ENCODE results near the gene JDP2.
A peak's percentile ranks its signal among the peaks of the same experiment; 100 is the strongest.

JDP2 gene

GRCh38 chr14:75476274-75476995 lies 48.6 kb downstream of the JDP2 start:
- TF ChIP-seq CTCF (IDR thresholded peaks at IDR 0.05; ENCODE audit: insufficient read depth, low read length, poor library complexity, severe bottlenecking) (no peak), EZH2phosphoT487 (conservative IDR thresholded peaks at IDR 0.05; ENCODE audit: low read length) (no peak)
- H3K4me3 ChIP-seq (ENCODE audit: insufficient read depth, low read length, poor library complexity, severe bottlenecking), result no peak overlapping the region
- H3K9me2 ChIP-seq (replicated peaks; ENCODE audit: insufficient read depth, low read length), result no peaks in the 10 kb centered on the region
- no peak overlapping the region for H2AFZ ChIP-seq (ENCODE audit: low read depth, low read length, severe bottlenecking)
- H3K79me2 ChIP-seq (ENCODE audit: insufficient read depth, low read length), result no peaks in the 10 kb centered on the region
- peaks cover 26% of the 10 kb centered on the region for H3F3A ChIP-seq (ENCODE audit: insufficient read depth)
- H3K4me2 ChIP-seq (ENCODE audit: low read depth, low read length, poor library complexity, severe bottlenecking), result peak overlapping the region; percentile 25
- no peaks in the 10 kb centered on the region for H4K20me1 ChIP-seq (ENCODE audit: low read depth, low read length)
- H3K27me3 ChIP-seq (ENCODE audit: low read length), result no peaks in the 10 kb centered on the region
- H3K27ac ChIP-seq (ENCODE audit: low read depth, low read length), result peak overlapping the region; percentile 62
- no peaks in the 10 kb centered on the region for H3K9me3 ChIP-seq (ENCODE audit: insufficient read depth, low read length)
- peaks cover 3% of the 10 kb centered on the region for H3K36me3 ChIP-seq (ENCODE audit: low read length)
- peak overlapping the region; percentile 6; the same call in 1 of the 2 replicates for H3K9ac ChIP-seq (ENCODE audit: low read length)

- Histone ChIP-seq H3K9ac (ENCODE audit: low read length) (no peak overlapping the region), H3K27me3 (ENCODE audit: low read length) (no peaks in the 10 kb centered on the region), H3K79me2 (ENCODE audit: insufficient read depth, low read length) (no peaks in the 10 kb centered on the region), H3K36me3 (ENCODE audit: low read length) (no peaks in the 10 kb centered on the region; the same call in 1 of the 2 replicates), H3K9me2 (replicated peaks; ENCODE audit: insufficient read depth, low read length) (no peaks in the 10 kb centered on the region), H3K9me3 (ENCODE audit: insufficient read depth, low read length) (no peaks in the 10 kb centered on the region), H4K20me1 (ENCODE audit: low read depth, low read length) (no peaks in the 10 kb centered on the region), H3K27ac (ENCODE audit: low read depth, low read length) (peak overlapping the region; percentile 62; the same call in 1 of the 2 replicates), H3K4me2 (ENCODE audit: low read depth, low read length, poor library complexity, severe bottlenecking) (no peak overlapping the region), H2AFZ (ENCODE audit: low read depth, low read length, severe bottlenecking) (no peak overlapping the region), H3K4me3 (ENCODE audit: insufficient read depth, low read length, poor library complexity, severe bottlenecking) (no peak overlapping the region), H3F3A (ENCODE audit: insufficient read depth) (peaks cover 23% of the 10 kb centered on the region)
- TF ChIP-seq EZH2phosphoT487 (conservative IDR thresholded peaks at IDR 0.05; ENCODE audit: low read length) (no peak), CTCF (IDR thresholded peaks at IDR 0.05; ENCODE audit: insufficient read depth, low read length, poor library complexity, severe bottlenecking) (no peak)
Observed at GRCh38 chr14:75477881-75478280, 50.1 kb downstream of the JDP2 start.

- Histone ChIP-seq H3K4me2 (ENCODE audit: low read depth, low read length, poor library complexity, severe bottlenecking) (peak overlapping the region; percentile 48), H3K79me2 (ENCODE audit: insufficient read depth, low read length) (no peaks in the 10 kb centered on the region), H3K9me3 (ENCODE audit: insufficient read depth, low read length) (no peaks in the 10 kb centered on the region), H3K9ac (ENCODE audit: low read length) (peak overlapping the region; percentile 16; the same call in 1 of the 2 replicates), H3K36me3 (ENCODE audit: low read length) (no peaks in the 10 kb centered on the region), H3K27ac (ENCODE audit: low read depth, low read length) (peak overlapping the region; percentile 57), H3K9me2 (replicated peaks; ENCODE audit: insufficient read depth, low read length) (no peaks in the 10 kb centered on the region), H3K27me3 (ENCODE audit: low read length) (no peaks in the 10 kb centered on the region), H2AFZ (ENCODE audit: low read depth, low read length, severe bottlenecking) (no peak overlapping the region), H4K20me1 (ENCODE audit: low read depth, low read length) (no peaks in the 10 kb centered on the region), H3F3A (ENCODE audit: insufficient read depth) (peaks cover 14% of the 10 kb centered on the region), H3K4me3 (ENCODE audit: insufficient read depth, low read length, poor library complexity, severe bottlenecking) (no peak overlapping the region)
- TF ChIP-seq CTCF (IDR thresholded peaks at IDR 0.05; ENCODE audit: insufficient read depth, low read length, poor library complexity, severe bottlenecking) (no peak), EZH2phosphoT487 (conservative IDR thresholded peaks at IDR 0.05; ENCODE audit: low read length) (no peak)
Observed at GRCh38 chr14:75479770-75480600, 52.2 kb downstream of the JDP2 start.

All from SU-DHL-6 (cell line).